Panc1 (cell line): ENCODE data around the gene WDR26. TPM values are rescaled to one million over a fixed set of nuclear protein-coding genes. Genes with fewer than 3 reads are reported as not detected.

ENCODE experiments used
- ATAC-seq: fragments of 200-7000 bp; cut with Tn5 transposase; 2 replicates; pipeline ENCODE4 v1.9.1; 2020; ENCODE audit warnings: mild to moderate bottlenecking, moderate library complexity
- BruUV-seq: library from RNA; stranded (reverse); fragments of 400-500 nt; replicated peaks from 2 replicates; lab custom pipeline; 2021; lab: Mats Ljungman, UMichigan
- CTCF ChIA-PET: fragments of 300-600 bp; sonication (Branson Sonifier 250); formaldehyde crosslinking; loops from one replicate; lab custom pipeline; 2022; ENCODE audit warnings: antibody characterized with exemption; lab: Charles Lee
- POLR2A ChIA-PET: fragments of 300-600 bp; sonication (Branson Sonifier 250); formaldehyde crosslinking; loops from one replicate; lab custom pipeline; 2022; ENCODE audit warnings: antibody characterized with exemption; lab: Charles Lee
- DNase-seq: peaks from one replicate; pipeline ENCODE4 v3.0.0-alpha.2; 2010; ENCODE audit warnings: low read depth, low spot score
- H3K27ac ChIP-seq: 2 replicates; pipeline ENCODE4 v1.5.1; 2011; ENCODE audit warnings: mild to moderate bottlenecking, low read length, inconsistent platforms
- H3K27me3 ChIP-seq: fragments of 200-500 bp; sonication (Bioruptor generic); 2 replicates; pipeline ENCODE4 v1.6.0; 2014; ENCODE audit warnings: low read length, inconsistent platforms; ENCODE audit not compliant: control insufficient read depth, insufficient read depth
- H3K36me3 ChIP-seq: fragments of 200-500 bp; sonication (Bioruptor generic); 2 replicates; pipeline ENCODE4 v1.5.1; 2014; ENCODE audit warnings: inconsistent platforms, mild to moderate bottlenecking, low read length, moderate library complexity; ENCODE audit not compliant: control insufficient read depth, insufficient read depth
- H3K4me1 ChIP-seq: 2 replicates; pipeline ENCODE4 v1.5.1; 2011; ENCODE audit warnings: inconsistent platforms, mild to moderate bottlenecking, low read length, moderate library complexity; ENCODE audit not compliant: control insufficient read depth, insufficient read depth
- H3K4me3 ChIP-seq, 2 experiments: 2 replicates each; pipeline ENCODE4 v1.5.1; 2011 to 2012; ENCODE audit warnings: low read depth in 2 of 2, low read length in 2 of 2, mild to moderate bottlenecking in 2 of 2, inconsistent platforms in 1 of 2, moderate library complexity in 1 of 2
- H3K9me3 ChIP-seq: fragments of 200-500 bp; sonication (Bioruptor generic); 2 replicates; pipeline ENCODE4 v1.5.1; 2014; ENCODE audit warnings: low read depth, mild to moderate bottlenecking, inconsistent platforms, low read length, moderate library complexity; ENCODE audit not compliant: control insufficient read depth, insufficient read depth
- POLR2AphosphoS5 ChIP-seq: IDR thresholded peaks from 2 replicates; pipeline ENCODE4 v1.6.1; 2012; ENCODE audit warnings: mild to moderate bottlenecking, low read depth, low read length, moderate library complexity
- SIN3A ChIP-seq: IDR thresholded peaks from 2 replicates; pipeline ENCODE4 v1.6.1; 2012; ENCODE audit warnings: low read depth, mild to moderate bottlenecking, low read length, moderate library complexity, borderline replicate concordance; ENCODE audit not compliant: insufficient read depth
- TCF7L2 ChIP-seq: IDR thresholded peaks from 2 replicates; pipeline ENCODE4 v1.6.1; 2011; ENCODE audit warnings: mild to moderate bottlenecking, low read depth, low read length, inconsistent platforms
- in situ Hi-C: cut with HindIII; loops from 2 replicates; pipeline ENCODE4 v1.10.0; 2016; ENCODE audit warnings: low sequenced_read_pairs, low pct_unique_long_range_greater_than_20kb
- intact Hi-C: fragments of 100-400 bp; cut with micrococcal nuclease; formaldehyde crosslinking; loops from one replicate; pipeline ENCODE4 v1.10.0; 2022; ENCODE audit not compliant: unreplicated experiment
- total RNA-seq: library from RNA; stranded (reverse); gene quantifications from one replicate; pipeline ENCODE4 v1.2.1, GENCODE V29; 2021; ENCODE audit not compliant: unreplicated experiment
- TF ChIP-seq, protein P1 (sequence below): fragments of 450-650 bp; IDR thresholded peaks from 2 replicates; pipeline ENCODE4 v1.5.1; 2017; ENCODE audit warnings: mild to moderate bottlenecking
- TF ChIP-seq, protein P2 (sequence below), 2 experiments: IDR thresholded peaks; 2 replicates each; pipeline ENCODE4 v1.6.1; 2011 to 2012; ENCODE audit warnings: low read depth in 2 of 2, control low read depth in 1 of 2, low read length in 1 of 2, mild to moderate bottlenecking in 1 of 2, moderate library complexity in 1 of 2; ENCODE audit not compliant: insufficient read depth in 1 of 2

The WDR26 gene
- total RNA-seq, 1 experiment from 2014 or later = 91.3 TPM

DNA sequence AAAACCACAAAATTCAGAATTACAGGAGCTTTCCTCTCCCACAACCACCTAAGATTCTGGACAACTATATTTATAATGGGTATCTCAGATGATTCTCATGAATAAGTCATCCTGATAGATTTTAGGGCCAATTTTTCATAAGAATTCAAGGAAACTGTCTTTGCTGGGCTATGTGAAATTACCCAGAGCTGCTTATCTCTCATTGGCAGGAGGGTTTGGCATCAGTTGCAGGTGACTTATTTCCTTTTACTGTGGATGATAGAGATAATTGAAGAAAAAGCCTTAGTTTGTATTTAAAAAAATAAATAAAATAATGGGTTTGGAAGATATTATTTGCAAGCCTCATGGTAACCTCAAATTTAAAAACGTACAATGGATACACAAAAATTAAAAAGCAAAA lies 38.2 kb upstream of the WDR26 start:
- H3K9me3 ChIP-seq = no peaks in the 10 kb centered on the region; the same call in 1 of the 2 replicates
- H3K4me1 ChIP-seq = no peaks in the 10 kb centered on the region
- no peak overlapping the region for H3K4me3 ChIP-seq
- intact Hi-C loops (no loop called here), in situ Hi-C loops (no loop called here)
- no peaks in the 10 kb centered on the region for H3K27me3 ChIP-seq
- no peak for ATAC-seq
- H3K27ac ChIP-seq = no peak overlapping the region
- BruUV-seq = no TSS peak
- TF ChIP-seq, protein P1, sequence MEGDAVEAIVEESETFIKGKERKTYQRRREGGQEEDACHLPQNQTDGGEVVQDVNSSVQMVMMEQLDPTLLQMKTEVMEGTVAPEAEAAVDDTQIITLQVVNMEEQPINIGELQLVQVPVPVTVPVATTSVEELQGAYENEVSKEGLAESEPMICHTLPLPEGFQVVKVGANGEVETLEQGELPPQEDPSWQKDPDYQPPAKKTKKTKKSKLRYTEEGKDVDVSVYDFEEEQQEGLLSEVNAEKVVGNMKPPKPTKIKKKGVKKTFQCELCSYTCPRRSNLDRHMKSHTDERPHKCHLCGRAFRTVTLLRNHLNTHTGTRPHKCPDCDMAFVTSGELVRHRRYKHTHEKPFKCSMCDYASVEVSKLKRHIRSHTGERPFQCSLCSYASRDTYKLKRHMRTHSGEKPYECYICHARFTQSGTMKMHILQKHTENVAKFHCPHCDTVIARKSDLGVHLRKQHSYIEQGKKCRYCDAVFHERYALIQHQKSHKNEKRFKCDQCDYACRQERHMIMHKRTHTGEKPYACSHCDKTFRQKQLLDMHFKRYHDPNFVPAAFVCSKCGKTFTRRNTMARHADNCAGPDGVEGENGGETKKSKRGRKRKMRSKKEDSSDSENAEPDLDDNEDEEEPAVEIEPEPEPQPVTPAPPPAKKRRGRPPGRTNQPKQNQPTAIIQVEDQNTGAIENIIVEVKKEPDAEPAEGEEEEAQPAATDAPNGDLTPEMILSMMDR = no peak
- TF ChIP-seq POLR2AphosphoS5 (no peak), SIN3A (no peak), TCF7L2 (no peak)
- TF ChIP-seq, protein P2, sequence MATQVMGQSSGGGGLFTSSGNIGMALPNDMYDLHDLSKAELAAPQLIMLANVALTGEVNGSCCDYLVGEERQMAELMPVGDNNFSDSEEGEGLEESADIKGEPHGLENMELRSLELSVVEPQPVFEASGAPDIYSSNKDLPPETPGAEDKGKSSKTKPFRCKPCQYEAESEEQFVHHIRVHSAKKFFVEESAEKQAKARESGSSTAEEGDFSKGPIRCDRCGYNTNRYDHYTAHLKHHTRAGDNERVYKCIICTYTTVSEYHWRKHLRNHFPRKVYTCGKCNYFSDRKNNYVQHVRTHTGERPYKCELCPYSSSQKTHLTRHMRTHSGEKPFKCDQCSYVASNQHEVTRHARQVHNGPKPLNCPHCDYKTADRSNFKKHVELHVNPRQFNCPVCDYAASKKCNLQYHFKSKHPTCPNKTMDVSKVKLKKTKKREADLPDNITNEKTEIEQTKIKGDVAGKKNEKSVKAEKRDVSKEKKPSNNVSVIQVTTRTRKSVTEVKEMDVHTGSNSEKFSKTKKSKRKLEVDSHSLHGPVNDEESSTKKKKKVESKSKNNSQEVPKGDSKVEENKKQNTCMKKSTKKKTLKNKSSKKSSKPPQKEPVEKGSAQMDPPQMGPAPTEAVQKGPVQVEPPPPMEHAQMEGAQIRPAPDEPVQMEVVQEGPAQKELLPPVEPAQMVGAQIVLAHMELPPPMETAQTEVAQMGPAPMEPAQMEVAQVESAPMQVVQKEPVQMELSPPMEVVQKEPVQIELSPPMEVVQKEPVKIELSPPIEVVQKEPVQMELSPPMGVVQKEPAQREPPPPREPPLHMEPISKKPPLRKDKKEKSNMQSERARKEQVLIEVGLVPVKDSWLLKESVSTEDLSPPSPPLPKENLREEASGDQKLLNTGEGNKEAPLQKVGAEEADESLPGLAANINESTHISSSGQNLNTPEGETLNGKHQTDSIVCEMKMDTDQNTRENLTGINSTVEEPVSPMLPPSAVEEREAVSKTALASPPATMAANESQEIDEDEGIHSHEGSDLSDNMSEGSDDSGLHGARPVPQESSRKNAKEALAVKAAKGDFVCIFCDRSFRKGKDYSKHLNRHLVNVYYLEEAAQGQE (IDR thresholded peaks at IDR 0.05; ENCODE audit: insufficient read depth in 1 of 2, low read depth in 2 of 2, low read length in 1 of 2) = no peak
- CTCF ChIA-PET = no interaction called here
- POLR2A ChIA-PET = no interaction called here
- no peaks in the 10 kb centered on the region for H3K36me3 ChIP-seq
- no peak for DNase-seq

DNA sequence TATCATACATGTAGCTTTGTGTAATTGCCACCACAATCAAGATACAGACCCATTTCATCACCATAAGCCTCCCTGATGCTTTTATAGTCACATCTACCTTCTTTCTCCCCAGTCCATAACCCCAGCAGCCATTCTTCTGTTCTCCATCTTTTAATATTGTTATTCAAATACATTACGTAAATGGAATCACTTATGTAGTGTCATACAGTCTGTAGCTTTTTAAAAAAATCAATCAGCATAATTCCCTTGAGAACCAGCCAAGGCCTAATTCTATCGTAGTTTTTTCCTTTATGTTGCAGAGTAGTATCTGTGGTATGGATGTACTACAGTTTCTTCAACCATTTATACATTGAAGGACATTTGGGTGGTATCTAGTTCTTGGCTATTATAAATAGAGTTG lies 31.6 kb upstream of the WDR26 start:
- ATAC-seq (no peak), DNase-seq (no peak)
- ChIA-PET POLR2A (no interaction called here), CTCF (no interaction called here)
- in situ Hi-C loops (no loop called here), intact Hi-C loops (no loop called here)
- Histone ChIP-seq H3K27ac (no peak overlapping the region), H3K9me3 (peaks cover 3% of the 10 kb centered on the region; the same call in 1 of the 2 replicates), H3K4me3 (no peak overlapping the region), H3K4me1 (no peaks in the 10 kb centered on the region), H3K27me3 (no peaks in the 10 kb centered on the region), H3K36me3 (no peaks in the 10 kb centered on the region)
- no TSS peak for BruUV-seq
- TF ChIP-seq TCF7L2 (no peak), POLR2AphosphoS5 (no peak), SIN3A (no peak)
- TF ChIP-seq, protein P1 = no peak
- TF ChIP-seq, protein P2 (IDR thresholded peaks at IDR 0.05; ENCODE audit: insufficient read depth in 1 of 2, low read depth in 2 of 2, low read length in 1 of 2) = no peak
